ENCODE measurements around the gene C1orf141.
A peak's percentile ranks its signal among the peaks of the same experiment; 100 is the strongest.
"Not testable (repeated sequence)": the region's sequence is repeated elsewhere in the genome, so short reads cannot be mapped to it uniquely, and the experiment has no call there.

The C1orf141 gene

DNA sequence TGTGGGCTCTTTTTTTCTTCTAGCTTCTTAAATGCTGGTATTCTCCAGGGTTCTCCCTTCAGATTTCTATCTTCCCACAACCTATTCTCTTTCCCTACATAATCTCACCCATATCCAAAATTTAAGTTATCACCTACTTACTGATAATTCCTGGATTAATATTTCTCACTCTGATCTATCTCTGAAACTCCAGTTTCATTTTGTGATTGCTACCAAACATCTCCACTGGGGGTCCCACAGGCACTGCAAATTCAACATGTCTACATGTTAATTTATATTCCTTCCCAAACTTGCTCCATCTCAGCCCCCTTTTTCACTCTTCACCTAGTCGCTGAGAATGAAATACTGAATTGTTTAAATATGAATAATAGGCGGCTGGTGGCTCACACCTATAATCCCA lies 9.9 kb upstream of the C1orf141 start:
- H3K36me3 ChIP-seq (ENCODE audit: control insufficient read depth in 2 of 2, insufficient read depth in 2 of 2, low read length in 2 of 2) = no peaks in the 10 kb centered on the region
- H3K27me3 ChIP-seq (ENCODE audit: control insufficient read depth in 2 of 2, insufficient read depth in 2 of 2, low read length in 2 of 2) = no peaks in the 10 kb centered on the region
- H3K9me3 ChIP-seq (ENCODE audit: control insufficient read depth in 2 of 2, low read length in 2 of 2) = no peaks in the 10 kb centered on the region
- no peak overlapping the region for H3K9ac ChIP-seq (ENCODE audit: low read depth in 1 of 2, low read length in 2 of 2)
- no peak overlapping the region for H3K4me3 ChIP-seq (ENCODE audit: low read length in 2 of 2)
- peaks cover 10 to 14% of the 10 kb centered on the region in 2 donors for H3K4me1 ChIP-seq (ENCODE audit: control insufficient read depth in 2 of 2, insufficient read depth in 2 of 2, low read length in 2 of 2)
- no peak overlapping the region for H3K27ac ChIP-seq (ENCODE audit: low read depth in 2 of 2, low read length in 2 of 2)

- H3K27ac ChIP-seq (ENCODE audit: low read depth in 2 of 2, low read length in 2 of 2) = no peak overlapping the region
- no peak overlapping the region for H3K9ac ChIP-seq (ENCODE audit: low read depth in 1 of 2, low read length in 2 of 2)
These were observed 9.2 kb upstream of the C1orf141 start for GRCh38 chr1:67143966-67144365.

DNA sequence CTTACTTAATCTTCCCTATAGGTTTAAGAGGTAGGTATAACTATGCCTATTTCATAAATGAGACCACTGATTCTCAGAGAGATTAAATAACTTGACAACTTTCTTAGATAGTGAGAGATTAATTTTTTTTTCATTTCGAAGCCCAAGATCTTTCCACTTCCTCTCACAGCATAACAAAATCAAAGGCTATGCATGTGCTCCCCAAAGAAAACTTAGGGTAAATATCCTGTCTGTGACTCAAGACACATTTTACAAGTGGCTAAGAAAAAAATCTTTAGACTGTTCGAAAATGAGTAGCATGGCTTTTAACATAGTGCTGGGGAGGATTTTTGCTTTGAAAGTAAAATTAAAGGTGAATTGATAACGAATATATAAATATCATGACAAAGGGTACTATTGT lies 8.2 kb upstream of the C1orf141 start:
- Histone ChIP-seq H3K27ac (ENCODE audit: low read depth in 2 of 2, low read length in 2 of 2) (no peak overlapping the region), H3K9me3 (ENCODE audit: control insufficient read depth in 2 of 2, low read length in 2 of 2) (no peaks in the 10 kb centered on the region), H3K27me3 (ENCODE audit: control insufficient read depth in 2 of 2, insufficient read depth in 2 of 2, low read length in 2 of 2) (no peaks in the 10 kb centered on the region), H3K9ac (ENCODE audit: low read depth in 1 of 2, low read length in 2 of 2) (no peak overlapping the region), H3K36me3 (ENCODE audit: control insufficient read depth in 2 of 2, insufficient read depth in 2 of 2, low read length in 2 of 2) (no peaks in the 10 kb centered on the region), H3K4me1 (ENCODE audit: control insufficient read depth in 2 of 2, insufficient read depth in 2 of 2, low read length in 2 of 2) (peaks cover 12 to 18% of the 10 kb centered on the region in 2 donors), H3K4me3 (ENCODE audit: low read length in 2 of 2) (no peak overlapping the region)

More at GRCh38 chr1:67143966-67144365, 9.2 kb upstream of the C1orf141 start:
- H3K36me3 ChIP-seq (ENCODE audit: control insufficient read depth in 2 of 2, insufficient read depth in 2 of 2, low read length in 2 of 2) = no peaks in the 10 kb centered on the region
- H3K4me3 ChIP-seq (ENCODE audit: low read length in 2 of 2) = no peak overlapping the region
- H3K9me3 ChIP-seq (ENCODE audit: control insufficient read depth in 2 of 2, low read length in 2 of 2) = no peaks in the 10 kb centered on the region
- H3K4me1 ChIP-seq (ENCODE audit: control insufficient read depth in 2 of 2, insufficient read depth in 2 of 2, low read length in 2 of 2) = peaks cover 9 to 16% of the 10 kb centered on the region in 2 donors
- no peaks in the 10 kb centered on the region for H3K27me3 ChIP-seq (ENCODE audit: control insufficient read depth in 2 of 2, insufficient read depth in 2 of 2, low read length in 2 of 2)

- H3K9me3 ChIP-seq (ENCODE audit: control insufficient read depth in 2 of 2, low read length in 2 of 2); H3K9ac ChIP-seq (ENCODE audit: low read depth in 1 of 2, low read length in 2 of 2); H3K4me3 ChIP-seq (ENCODE audit: low read length in 2 of 2); H3K27me3 ChIP-seq (ENCODE audit: control insufficient read depth in 2 of 2, insufficient read depth in 2 of 2, low read length in 2 of 2); H3K36me3 ChIP-seq (ENCODE audit: control insufficient read depth in 2 of 2, insufficient read depth in 2 of 2, low read length in 2 of 2); H3K27ac ChIP-seq (ENCODE audit: low read depth in 2 of 2, low read length in 2 of 2): not testable (repeated sequence)
- peaks cover 21 to 27% of the 10 kb centered on the region in 2 donors for H3K4me1 ChIP-seq (ENCODE audit: control insufficient read depth in 2 of 2, insufficient read depth in 2 of 2, low read length in 2 of 2)
These were observed 7.1 kb upstream of the C1orf141 start for GRCh38 chr1:67141832-67142231.

DNA sequence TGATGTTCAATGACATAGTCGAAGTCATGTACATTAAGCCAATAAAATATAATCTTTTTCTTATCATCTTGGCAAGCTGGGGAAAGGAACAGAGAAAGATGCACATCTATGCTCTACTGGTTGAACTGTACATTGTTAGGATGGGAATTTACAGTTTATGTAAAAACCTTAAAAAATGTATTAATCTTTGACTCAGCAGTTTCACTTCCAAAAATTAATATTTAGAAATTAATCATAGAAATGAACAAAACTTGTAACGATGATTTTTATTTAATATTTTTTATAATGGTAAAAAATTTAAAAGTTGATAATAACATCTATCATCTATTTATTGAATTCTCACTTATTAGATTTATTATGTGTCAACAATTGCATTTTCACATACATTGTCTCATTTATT lies 5.7 kb upstream of the C1orf141 start:
- Histone ChIP-seq H3K4me1 (ENCODE audit: control insufficient read depth in 2 of 2, insufficient read depth in 2 of 2, low read length in 2 of 2) (peaks cover 23 to 35% of the 10 kb centered on the region in 2 donors), H3K4me3 (ENCODE audit: low read length in 2 of 2) (no peak overlapping the region), H3K27me3 (ENCODE audit: control insufficient read depth in 2 of 2, insufficient read depth in 2 of 2, low read length in 2 of 2) (no peaks in the 10 kb centered on the region), H3K9me3 (ENCODE audit: control insufficient read depth in 2 of 2, low read length in 2 of 2) (no peaks in the 10 kb centered on the region), H3K36me3 (ENCODE audit: control insufficient read depth in 2 of 2, insufficient read depth in 2 of 2, low read length in 2 of 2) (no peaks in the 10 kb centered on the region), H3K9ac (ENCODE audit: low read depth in 1 of 2, low read length in 2 of 2) (no peak overlapping the region), H3K27ac (ENCODE audit: low read depth in 2 of 2, low read length in 2 of 2) (no peak overlapping the region)

DNA sequence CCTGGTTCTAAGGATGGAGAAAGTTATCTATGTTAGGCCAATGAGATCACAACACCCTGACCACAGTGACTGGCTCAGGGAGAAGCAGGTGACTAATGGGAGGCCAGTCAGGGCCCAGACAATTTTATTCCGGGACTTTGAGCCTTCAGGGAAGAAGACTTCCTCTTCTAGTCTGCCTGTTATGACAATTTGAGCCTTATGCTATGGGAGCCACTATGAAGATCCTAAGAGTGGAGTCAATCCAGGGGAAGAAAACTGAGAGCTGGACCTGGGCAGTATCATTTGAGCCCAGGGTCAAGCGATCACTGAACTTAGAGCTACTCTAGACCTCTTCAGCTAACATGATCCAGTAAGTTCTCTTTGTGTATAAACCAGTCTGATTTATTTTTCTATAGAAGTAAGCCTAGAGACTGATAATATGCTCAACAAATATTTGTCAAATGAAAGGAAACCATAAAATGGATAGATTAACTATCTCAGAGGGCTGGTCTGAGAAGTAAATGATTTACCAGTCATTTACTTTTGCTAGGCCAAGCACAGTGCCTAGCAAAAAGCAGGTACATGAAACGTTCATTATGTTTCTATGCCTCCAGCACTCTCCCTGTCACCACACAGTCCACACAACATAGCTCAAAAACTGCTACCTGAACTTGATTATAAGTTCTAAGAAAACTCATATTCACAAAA lies 4.2 kb upstream of the C1orf141 start:
- Histone ChIP-seq H3K36me3 (ENCODE audit: control insufficient read depth in 2 of 2, insufficient read depth in 2 of 2, low read length in 2 of 2) (no peaks in the 10 kb centered on the region), H3K4me1 (ENCODE audit: control insufficient read depth in 2 of 2, insufficient read depth in 2 of 2, low read length in 2 of 2) (peaks cover 23 to 40% of the 10 kb centered on the region in 2 donors), H3K27ac (ENCODE audit: low read depth in 2 of 2, low read length in 2 of 2) (peak overlapping the region; percentile 71 to 86), H3K4me3 (ENCODE audit: low read length in 2 of 2) (peak overlapping the region; percentile 51 to 53), H3K9me3 (ENCODE audit: control insufficient read depth in 2 of 2, low read length in 2 of 2) (no peaks in the 10 kb centered on the region), H3K27me3 (ENCODE audit: control insufficient read depth in 2 of 2, insufficient read depth in 2 of 2, low read length in 2 of 2) (no peaks in the 10 kb centered on the region), H3K9ac (ENCODE audit: low read depth in 1 of 2, low read length in 2 of 2) (peak overlapping the region in 1 of 2 donors; percentile 41)

GRCh38 chr1:67137307-67137753 lies 2.6 kb upstream of the C1orf141 start:
- H3K4me3 ChIP-seq (ENCODE audit: low read length in 2 of 2) = peak overlapping the region; percentile 35 to 45
- H3K36me3 ChIP-seq (ENCODE audit: control insufficient read depth in 2 of 2, insufficient read depth in 2 of 2, low read length in 2 of 2) = no peaks in the 10 kb centered on the region
- peaks cover 23 to 40% of the 10 kb centered on the region in 2 donors for H3K4me1 ChIP-seq (ENCODE audit: control insufficient read depth in 2 of 2, insufficient read depth in 2 of 2, low read length in 2 of 2)
- H3K9me3 ChIP-seq (ENCODE audit: control insufficient read depth in 2 of 2, low read length in 2 of 2) = no peaks in the 10 kb centered on the region
- H3K27me3 ChIP-seq (ENCODE audit: control insufficient read depth in 2 of 2, insufficient read depth in 2 of 2, low read length in 2 of 2) = no peaks in the 10 kb centered on the region
- H3K9ac ChIP-seq (ENCODE audit: low read depth in 1 of 2, low read length in 2 of 2) = no peak overlapping the region
- H3K27ac ChIP-seq (ENCODE audit: low read depth in 2 of 2, low read length in 2 of 2) = peak overlapping the region; percentile 71 to 82

DNA sequence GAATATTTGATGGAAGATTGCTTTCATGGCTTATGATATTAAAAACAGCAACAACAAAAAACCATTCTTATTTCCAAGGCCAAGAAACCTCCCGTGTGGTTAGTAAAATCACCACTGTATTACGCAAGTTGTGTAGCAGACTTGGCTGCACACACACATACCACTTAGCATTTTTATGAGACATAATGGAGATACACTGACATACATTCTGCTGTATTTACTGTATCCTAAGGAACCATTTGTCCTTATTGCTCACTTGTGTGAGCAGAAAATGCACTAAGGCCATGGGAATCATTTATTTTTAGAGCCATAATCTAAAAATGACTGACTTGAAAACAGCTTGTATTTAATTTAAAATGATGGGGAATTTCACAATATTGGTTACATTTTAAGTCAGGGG lies 584 bp upstream of the C1orf141 start:
- Histone ChIP-seq H3K27me3 (ENCODE audit: control insufficient read depth in 2 of 2, insufficient read depth in 2 of 2, low read length in 2 of 2) (no peaks in the 10 kb centered on the region), H3K27ac (ENCODE audit: low read depth in 2 of 2, low read length in 2 of 2) (no peak overlapping the region), H3K9ac (ENCODE audit: low read depth in 1 of 2, low read length in 2 of 2) (peak overlapping the region in 1 of 2 donors; percentile 29), H3K9me3 (ENCODE audit: control insufficient read depth in 2 of 2, low read length in 2 of 2) (no peaks in the 10 kb centered on the region), H3K36me3 (ENCODE audit: control insufficient read depth in 2 of 2, insufficient read depth in 2 of 2, low read length in 2 of 2) (no peaks in the 10 kb centered on the region), H3K4me1 (ENCODE audit: control insufficient read depth in 2 of 2, insufficient read depth in 2 of 2, low read length in 2 of 2) (peaks cover 23 to 39% of the 10 kb centered on the region in 2 donors), H3K4me3 (ENCODE audit: low read length in 2 of 2) (no peak overlapping the region)

DNA sequence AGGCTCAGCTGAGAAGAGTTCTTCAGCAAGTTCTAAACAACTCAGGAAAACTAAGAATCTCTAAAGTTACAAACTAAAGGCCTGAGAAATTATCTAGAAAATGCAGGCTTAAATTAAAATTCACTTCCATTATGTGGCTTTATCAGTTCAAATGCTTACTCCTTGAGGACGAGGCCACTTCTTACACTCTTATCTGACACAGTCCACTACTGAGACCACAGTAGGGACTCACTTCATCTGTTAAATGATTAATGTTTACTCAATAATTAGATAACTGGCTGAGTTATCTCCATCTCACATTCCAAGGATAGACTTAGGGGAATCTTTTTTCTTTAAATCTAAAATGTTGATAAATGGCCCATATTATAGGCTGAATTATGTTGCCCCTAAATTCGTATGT lies 1.6 kb downstream of the C1orf141 start:
- peaks cover 14 to 25% of the 10 kb centered on the region in 2 donors for H3K4me1 ChIP-seq (ENCODE audit: control insufficient read depth in 2 of 2, insufficient read depth in 2 of 2, low read length in 2 of 2)
- H3K4me3 ChIP-seq (ENCODE audit: low read length in 2 of 2) = no peak overlapping the region
- no peaks in the 10 kb centered on the region for H3K9me3 ChIP-seq (ENCODE audit: control insufficient read depth in 2 of 2, low read length in 2 of 2)
- no peak overlapping the region for H3K9ac ChIP-seq (ENCODE audit: low read depth in 1 of 2, low read length in 2 of 2)
- H3K36me3 ChIP-seq (ENCODE audit: control insufficient read depth in 2 of 2, insufficient read depth in 2 of 2, low read length in 2 of 2) = no peaks in the 10 kb centered on the region
- no peaks in the 10 kb centered on the region for H3K27me3 ChIP-seq (ENCODE audit: control insufficient read depth in 2 of 2, insufficient read depth in 2 of 2, low read length in 2 of 2)
- no peak overlapping the region for H3K27ac ChIP-seq (ENCODE audit: low read depth in 2 of 2, low read length in 2 of 2)

DNA sequence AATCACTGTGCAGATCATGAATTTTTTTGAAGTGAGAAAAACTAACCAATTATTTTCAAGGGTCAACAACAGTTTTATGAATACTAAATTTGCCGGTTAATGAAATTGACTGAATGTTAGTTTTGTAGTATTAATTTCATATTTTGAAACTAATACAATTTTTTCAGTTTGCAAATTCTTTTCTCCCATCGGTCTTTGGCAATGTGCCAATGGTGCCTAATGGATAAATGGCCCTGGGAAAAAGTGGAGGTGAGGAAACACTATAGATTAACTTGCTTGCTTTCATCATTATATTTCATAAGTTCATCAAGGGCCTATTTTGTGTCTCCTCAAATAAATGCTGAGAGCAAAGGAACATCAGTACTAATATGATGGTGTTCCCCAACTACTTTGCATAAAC lies 4.1 kb downstream of the C1orf141 start:
- Histone ChIP-seq H3K27ac (ENCODE audit: low read depth in 2 of 2, low read length in 2 of 2) (no peak overlapping the region), H3K36me3 (ENCODE audit: control insufficient read depth in 2 of 2, insufficient read depth in 2 of 2, low read length in 2 of 2) (no peaks in the 10 kb centered on the region), H3K27me3 (ENCODE audit: control insufficient read depth in 2 of 2, insufficient read depth in 2 of 2, low read length in 2 of 2) (no peaks in the 10 kb centered on the region), H3K4me1 (ENCODE audit: control insufficient read depth in 2 of 2, insufficient read depth in 2 of 2, low read length in 2 of 2) (peaks cover 0 to 7% of the 10 kb centered on the region in 2 donors), H3K4me3 (ENCODE audit: low read length in 2 of 2) (no peak overlapping the region), H3K9me3 (ENCODE audit: control insufficient read depth in 2 of 2, low read length in 2 of 2) (no peaks in the 10 kb centered on the region), H3K9ac (ENCODE audit: low read depth in 1 of 2, low read length in 2 of 2) (no peak overlapping the region)

Measured in mucosa of rectum (tissue), 2 donors.